Muscle of arm (tissue), 12 donors: Measurements from ENCODE around the gene MYO9B. TPM values are rescaled to one million over a fixed set of nuclear protein-coding genes. Genes with fewer than 3 reads are reported as not detected.

Experiments
- polyA plus RNA-seq, 12 donors: library from polyadenylated mRNA; unstranded; fragments of 120-200 nt; gene quantifications; one replicate each; pipeline ENCODE4 v1.2.1, GENCODE V29; 2013; ENCODE audit not compliant: insufficient read length in 12 of 12

The MYO9B gene
- polyA plus RNA-seq, 12 donors = 22.7 to 73.4 (median 32.1) TPM; not detected in 1

Other genes with a start within 250 kb of the MYO9B start
- 10 to 100 TPM in 11 of 12 donors, not detected in 1; 29.9 to 62.6 (median 36.1) TPM for gene SIN3B, start 246.4 kb upstream of the MYO9B start, polyA plus RNA-seq
- 1 to 10 TPM in 1 of 12 donors, under 1 TPM in 9, not detected in 2; 0.19 to 1.0 (median 0.38) TPM for gene F2RL3, start 186.8 kb upstream of the MYO9B start, polyA plus RNA-seq
- 10 to 100 TPM in 2 of 12 donors, 1 to 10 TPM in 9, not detected in 1; 1.6 to 30.7 (median 4.1) TPM for gene CPAMD8, start 49.0 kb upstream of the MYO9B start, polyA plus RNA-seq
- gene HAUS8, start 325 bp upstream of the MYO9B start, polyA plus RNA-seq = 10 to 100 TPM in 3 of 12 donors, 1 to 10 TPM in 8, not detected in 1; 6.5 to 13.9 (median 9.2) TPM
- 10 to 100 TPM in 11 of 12 donors, not detected in 1; 20.9 to 44.3 (median 25.3) TPM for gene USE1, start 139.6 kb downstream of the MYO9B start, polyA plus RNA-seq
- 10 to 100 TPM in 4 of 12 donors, 1 to 10 TPM in 7, not detected in 1; 6.5 to 22.5 (median 9.2) TPM for gene OCEL1, start 150.4 kb downstream of the MYO9B start, polyA plus RNA-seq
- 10 to 100 TPM in 11 of 12 donors, not detected in 1; 15.7 to 58.5 (median 21.3) TPM for gene NR2F6, start 170.1 kb downstream of the MYO9B start, polyA plus RNA-seq
- 10 to 100 TPM in 1 of 12 donors, 1 to 10 TPM in 10, not detected in 1; 4.3 to 17.2 (median 6.3) TPM for gene USHBP1, start 189.0 kb downstream of the MYO9B start, polyA plus RNA-seq
- gene BABAM1, start 191.7 kb downstream of the MYO9B start, polyA plus RNA-seq = 100 to 1,000 TPM in 2 of 12 donors, 10 to 100 TPM in 9, not detected in 1; 73.5 to 168 (median 85.4) TPM
- 1 to 10 TPM in 4 of 12 donors, under 1 TPM in 6, not detected in 2; 0.49 to 2.2 (median 0.95) TPM for gene ANKLE1, start 206.1 kb downstream of the MYO9B start, polyA plus RNA-seq
- gene ABHD8, start 227.6 kb downstream of the MYO9B start, polyA plus RNA-seq = 10 to 100 TPM in 1 of 12 donors, 1 to 10 TPM in 10, not detected in 1; 4.5 to 15.3 (median 6.1) TPM
- 10 to 100 TPM in 11 of 12 donors, not detected in 1; 25.2 to 66.9 (median 29.3) TPM for gene MRPL34, start 230.1 kb downstream of the MYO9B start, polyA plus RNA-seq
- gene DDA1, start 233.8 kb downstream of the MYO9B start, polyA plus RNA-seq = 10 to 100 TPM in 11 of 12 donors, not detected in 1; 25.5 to 54.1 (median 30.3) TPM